ENCODE data around the gene SEMA3D. TPM values are rescaled to one million over a fixed set of nuclear protein-coding genes. Genes with fewer than 3 reads are reported as not detected.

Gene SEMA3D
- total RNA-seq, 3 donors from 2014 or later (not counting 1 experiment from before 2014, with no cell fraction given), result not detected

GRCh38 chr7:85175217-85175616, 11.6 kb downstream of the SEMA3D start:
- H3K27ac ChIP-seq (ENCODE audit: low read length), result no peak overlapping the region
- Mint-ChIP-seq H3K36me3 (peaks cover 5% of the 10 kb centered on the region), H3K27me3 (ENCODE audit: low read depth in 2 of 2) (no peaks in the 10 kb centered on the region), H3K4me3 (no peak overlapping the region), H3K9me3 (peaks cover 14 to 29% of the 10 kb centered on the region in 2 donors), H3K4me1 (no peaks in the 10 kb centered on the region), H3K27ac (no peak overlapping the region)
- intact Hi-C loops (cut with micrococcal nuclease), result no loop called here
- 91% methylated on average over 1 of the region's 3 CpGs for WGBS (ENCODE audit: insufficient coverage)
- ATAC-seq, result no peak
- H3K4me1 ChIP-seq (ENCODE audit: control insufficient read depth, insufficient read depth, low read length), result no peaks in the 10 kb centered on the region
- TF ChIP-seq CTCF (IDR thresholded peaks at IDR 0.05), result no peak
- H3K9me3 ChIP-seq (ENCODE audit: control insufficient read depth, insufficient read depth, low read length), result peaks cover 12% of the 10 kb centered on the region
- H3K36me3 ChIP-seq (ENCODE audit: control insufficient read depth, insufficient read depth, low read length), result no peaks in the 10 kb centered on the region
- H3K27me3 ChIP-seq (ENCODE audit: control insufficient read depth, insufficient read depth, low read length), result no peaks in the 10 kb centered on the region
- no peak overlapping the region for H3K4me3 ChIP-seq (ENCODE audit: low read length)
- DNase-seq, result no peak

GRCh38 chr7:85172530-85172941, 14.3 kb downstream of the SEMA3D start:
- no peak overlapping the region for H3K4me3 Mint-ChIP-seq
- intact Hi-C loops (cut with micrococcal nuclease), result no loop called here
- Histone ChIP-seq H3K27me3 (ENCODE audit: control insufficient read depth, insufficient read depth, low read length) (no peaks in the 10 kb centered on the region), H3K4me1 (ENCODE audit: control insufficient read depth, insufficient read depth, low read length) (no peaks in the 10 kb centered on the region), H3K4me3 (ENCODE audit: low read length) (no peak overlapping the region), H3K9me3 (ENCODE audit: control insufficient read depth, insufficient read depth, low read length) (no peaks in the 10 kb centered on the region), H3K27ac (ENCODE audit: low read length) (no peak overlapping the region), H3K36me3 (ENCODE audit: control insufficient read depth, insufficient read depth, low read length) (no peaks in the 10 kb centered on the region)
- no peak overlapping the region for H3K27ac Mint-ChIP-seq
- H3K27me3 Mint-ChIP-seq (ENCODE audit: low read depth in 2 of 2), result no peaks in the 10 kb centered on the region
- H3K36me3 Mint-ChIP-seq, result peaks cover 5% of the 10 kb centered on the region
- peaks cover 15 to 27% of the 10 kb centered on the region in 2 donors for H3K9me3 Mint-ChIP-seq
- ATAC-seq, result no peak
- no peak for TF ChIP-seq CTCF (IDR thresholded peaks at IDR 0.05)
- 62% methylated on average over 3 of the region's 3 CpGs for WGBS (ENCODE audit: insufficient coverage)
- DNase-seq, result no peak
- H3K4me1 Mint-ChIP-seq, result no peaks in the 10 kb centered on the region

GRCh38 chr7:85167636-85168035, 19.2 kb downstream of the SEMA3D start:
- intact Hi-C loops (cut with micrococcal nuclease), result no loop called here
- H3K4me1 ChIP-seq (ENCODE audit: control insufficient read depth, insufficient read depth, low read length), result no peaks in the 10 kb centered on the region
- H3K27ac Mint-ChIP-seq, result no peak overlapping the region
- no peaks in the 10 kb centered on the region for H3K36me3 ChIP-seq (ENCODE audit: control insufficient read depth, insufficient read depth, low read length)
- no peak for DNase-seq
- no peaks in the 10 kb centered on the region for H3K4me1 Mint-ChIP-seq
- H3K9me3 Mint-ChIP-seq, result peaks cover 9 to 17% of the 10 kb centered on the region in 2 donors
- no peak overlapping the region for H3K27ac ChIP-seq (ENCODE audit: low read length)
- no CpG with 5 or more reads among the region's 1 CpG for WGBS (ENCODE audit: insufficient coverage)
- TF ChIP-seq CTCF (IDR thresholded peaks at IDR 0.05), result no peak
- H3K27me3 ChIP-seq (ENCODE audit: control insufficient read depth, insufficient read depth, low read length), result no peaks in the 10 kb centered on the region
- H3K4me3 ChIP-seq (ENCODE audit: low read length), result no peak overlapping the region
- H3K4me3 Mint-ChIP-seq, result no peak overlapping the region
- H3K9me3 ChIP-seq (ENCODE audit: control insufficient read depth, insufficient read depth, low read length), result no peaks in the 10 kb centered on the region
- no peak for ATAC-seq
- no peaks in the 10 kb centered on the region for H3K36me3 Mint-ChIP-seq
- H3K27me3 Mint-ChIP-seq (ENCODE audit: low read depth in 2 of 2), result no peaks in the 10 kb centered on the region

- no peaks in the 10 kb centered on the region for H3K27me3 ChIP-seq (ENCODE audit: control insufficient read depth, insufficient read depth, low read length)
- H3K4me1 Mint-ChIP-seq, result no peaks in the 10 kb centered on the region
- no peaks in the 10 kb centered on the region for H3K9me3 ChIP-seq (ENCODE audit: control insufficient read depth, insufficient read depth, low read length)
- peaks cover 12 to 26% of the 10 kb centered on the region in 2 donors for H3K9me3 Mint-ChIP-seq
- H3K4me3 ChIP-seq (ENCODE audit: low read length), result no peak overlapping the region
- intact Hi-C loops (cut with micrococcal nuclease), result no loop called here
- H3K27me3 Mint-ChIP-seq (ENCODE audit: low read depth in 2 of 2), result no peaks in the 10 kb centered on the region
- H3K36me3 ChIP-seq (ENCODE audit: control insufficient read depth, insufficient read depth, low read length), result no peaks in the 10 kb centered on the region
- H3K4me1 ChIP-seq (ENCODE audit: control insufficient read depth, insufficient read depth, low read length), result no peaks in the 10 kb centered on the region
- DNase-seq, result no peak
- H3K36me3 Mint-ChIP-seq, result peaks cover 4% of the 10 kb centered on the region
- ATAC-seq, result no peak
- no peak for TF ChIP-seq CTCF (IDR thresholded peaks at IDR 0.05)
- H3K27ac Mint-ChIP-seq, result no peak overlapping the region
- no peak overlapping the region for H3K4me3 Mint-ChIP-seq
- no peak overlapping the region for H3K27ac ChIP-seq (ENCODE audit: low read length)
- 89% methylated on average over 5 of the region's 5 CpGs for WGBS (ENCODE audit: insufficient coverage)
Observed at GRCh38 chr7:85165263-85165662, 21.6 kb downstream of the SEMA3D start.

All from natural killer cell (primary cell).